Endothelial cell of umbilical vein (primary cell): ENCODE results near the gene KIAA1549. TPM values are rescaled to one million over a fixed set of nuclear protein-coding genes. Genes with fewer than 3 reads are reported as not detected.

ENCODE experiments used
- BruUV-seq: library from RNA; stranded (reverse); fragments of 400-500 nt; replicated peaks from 2 replicates; lab custom pipeline; 2021; lab: Mats Ljungman, UMichigan
- CTCF ChIA-PET: fragments of 300-600, 350-600 bp; sonication (Branson Sonifier 250); formaldehyde crosslinking; loops from one replicate; lab custom pipeline; 2021; ENCODE audit warnings: antibody characterized with exemption, inconsistent platforms; lab: Charles Lee
- POLR2A ChIA-PET: fragments of 300-600, 350-600 bp; sonication (Branson Sonifier 250); formaldehyde crosslinking; loops from one replicate; lab custom pipeline; 2021; ENCODE audit warnings: antibody characterized with exemption, inconsistent platforms; lab: Charles Lee
- DNase-seq: peaks from one replicate; pipeline ENCODE4 v3.0.0-alpha.2; 2011; ENCODE audit warnings: low read depth, low spot score
- FAIRE-seq: peaks from 2 replicates; lab custom pipeline; 2011; peaks lifted over from hg19 to GRCh38; lab: Jason Lieb, UNC
- H2AFZ ChIP-seq: 2 replicates; pipeline ENCODE4 v1.6.0; 2012; ENCODE audit warnings: low read depth, low read length, control low read depth, inconsistent platforms
- H3K27ac ChIP-seq: 2 replicates; pipeline ENCODE4 v1.5.1; 2011; ENCODE audit warnings: low read depth, mild to moderate bottlenecking, control low read depth, low read length, moderate library complexity; ENCODE audit not compliant: insufficient read depth
- H3K27me3 ChIP-seq, 2 experiments: 2 replicates each; pipeline versions ENCODE4 v1.6.0 to v1.6.1; 2011; ENCODE audit warnings: low read length in 2 of 2, mixed read lengths in 1 of 2; ENCODE audit not compliant: control insufficient read depth in 2 of 2, insufficient read depth in 2 of 2
- H3K36me3 ChIP-seq, 2 experiments: 2 replicates in 1 of 2; 3 replicates in 1 of 2; pipeline ENCODE4 v1.5.1; 2011; ENCODE audit warnings: low read length in 2 of 2, mild to moderate bottlenecking in 1 of 2, moderate library complexity in 1 of 2; ENCODE audit not compliant: control insufficient read depth in 2 of 2, insufficient read depth in 2 of 2; ENCODE audit errors: extremely low read depth in 1 of 2
- H3K4me1 ChIP-seq: 3 replicates; pipeline ENCODE4 v1.5.1; 2011; ENCODE audit warnings: mild to moderate bottlenecking, low read length; ENCODE audit not compliant: control insufficient read depth, insufficient read depth; ENCODE audit errors: extremely low read depth
- H3K4me2 ChIP-seq: 2 replicates; pipeline ENCODE4 v1.6.1; 2011; ENCODE audit warnings: low read length, control low read depth, mixed read lengths; ENCODE audit not compliant: insufficient read depth
- H3K4me3 ChIP-seq, 3 experiments: fragments of 200-600 bp in 1 of 3; sonication (generic), shearing (Covaris generic) in 1 of 3; replicated peaks in 1 of 3; 2 replicates each; pipeline ENCODE4 v1.5.1; 2011 to 2016; ENCODE audit warnings: control low read depth in 3 of 3, low read length in 3 of 3, mild to moderate bottlenecking in 2 of 3, inconsistent platforms in 1 of 3, low read depth in 1 of 3, moderate library complexity in 1 of 3; ENCODE audit not compliant: insufficient read depth in 1 of 3
- H3K79me2 ChIP-seq: 2 replicates; pipeline ENCODE4 v1.6.0; 2012; ENCODE audit warnings: low read length, inconsistent platforms; ENCODE audit not compliant: control insufficient read depth, insufficient read depth
- H3K9ac ChIP-seq: replicated peaks from 2 replicates; pipeline ENCODE3; 2011; ENCODE audit warnings: low read length, control low read depth; ENCODE audit not compliant: insufficient read depth; ENCODE audit errors: extremely low read depth
- H3K9me1 ChIP-seq: replicated peaks from 3 replicates; pipeline ENCODE4 v1.6.0; 2011; ENCODE audit warnings: mild to moderate bottlenecking, low read length; ENCODE audit not compliant: control insufficient read depth, insufficient read depth; ENCODE audit errors: extremely low read depth
- H3K9me3 ChIP-seq: replicated peaks from 2 replicates; pipeline ENCODE4 v1.5.1; 2012; ENCODE audit warnings: low read length, inconsistent platforms; ENCODE audit not compliant: control insufficient read depth, insufficient read depth
- H4K20me1 ChIP-seq: replicated peaks from 2 replicates; pipeline ENCODE3; 2011; ENCODE audit warnings: mild to moderate bottlenecking, low read length; ENCODE audit not compliant: control insufficient read depth, insufficient read depth; ENCODE audit errors: extremely low read depth
- EZH2 ChIP-seq: IDR thresholded peaks from 2 replicates; pipeline ENCODE4 v1.6.1; 2012; ENCODE audit warnings: borderline replicate concordance, low read depth, mild to moderate bottlenecking, moderate library complexity, low read length, inconsistent platforms; ENCODE audit not compliant: severe bottlenecking
- FOS ChIP-seq: IDR thresholded peaks from 2 replicates; pipeline ENCODE4 v1.6.1; 2011; ENCODE audit warnings: mild to moderate bottlenecking, low read length, moderate library complexity, borderline replicate concordance; ENCODE audit not compliant: insufficient read depth
- GATA2 ChIP-seq: IDR thresholded peaks from 2 replicates; pipeline ENCODE4 v1.7.0; 2011; ENCODE audit warnings: low read depth, mild to moderate bottlenecking, moderate library complexity, mixed read lengths, low read length; ENCODE audit not compliant: insufficient read length, insufficient read depth
- JUN ChIP-seq: IDR thresholded peaks from 2 replicates; pipeline ENCODE4 v1.6.1; 2011; ENCODE audit warnings: borderline replicate concordance, low read depth; ENCODE audit not compliant: insufficient read length, insufficient read depth
- MYC ChIP-seq: IDR thresholded peaks from one replicate; pipeline ENCODE4 v1.6.1; 2011; ENCODE audit warnings: mild to moderate bottlenecking, low read depth, low read length
- POLR2A ChIP-seq: IDR thresholded peaks from 2 replicates; pipeline ENCODE4 v1.6.1; 2012; ENCODE audit warnings: low read depth, mild to moderate bottlenecking, control low read depth, low read length
- POLR2AphosphoS5 ChIP-seq: IDR thresholded peaks from 2 replicates; pipeline ENCODE4 v1.6.1; 2012; ENCODE audit warnings: low read depth, mild to moderate bottlenecking, control low read depth, low read length, moderate library complexity; ENCODE audit not compliant: insufficient read depth
- dilution Hi-C: fragments of 300-500 bp; cut with MboI; formaldehyde crosslinking; loops from one replicate; pipeline ENCODE4 v1.15.0; 2019; ENCODE audit warnings: low sequenced_read_pairs; ENCODE audit not compliant: extremely low pct_ligation_motif_present
- intact Hi-C: fragments of 100-400 bp; cut with micrococcal nuclease; formaldehyde crosslinking; loops from one replicate; pipeline ENCODE4 v1.10.0; 2022
- polyA plus RNA-seq, 4 experiments: library from polyadenylated mRNA; depleted of rRNA in 3 of 4; stranded (reverse) in 3 of 4; unstranded in 1 of 4; fragments of >200 nt; gene quantifications; 2 replicates each; pipeline versions ENCODE4 v1.2.1 to v1.2.3, GENCODE V29; 2011 to 2012; ENCODE audit warnings: missing spikeins in 1 of 4
- total RNA-seq: library from RNA; stranded (reverse); gene quantifications from 2 replicates; pipeline ENCODE4 v1.2.3, GENCODE V29; 2021
- TF ChIP-seq, protein P1 (sequence below), 2 donors: IDR thresholded peaks; 1 replicate in 1 of 2; 2 replicates in 1 of 2; pipeline ENCODE4 v1.5.1; 2011; ENCODE audit warnings: low read length in 2 of 2, mild to moderate bottlenecking in 2 of 2, moderate library complexity in 2 of 2, control low read depth in 1 of 2, inconsistent platforms in 1 of 2, low read depth in 1 of 2; ENCODE audit not compliant: insufficient read depth in 1 of 2; ENCODE audit errors: extremely low read depth in 1 of 2
- TF ChIP-seq, protein P2 (sequence below): IDR thresholded peaks from 2 replicates; pipeline ENCODE4 v1.6.1; 2011; ENCODE audit not compliant: insufficient read depth, insufficient read length

KIAA1549 gene
- total and polyA plus RNA-seq, 2 donors (not counting 3 experiments of a cell fraction or from before 2014, with no cell fraction given), result 4.6 to 10.9 TPM

- intact Hi-C loops, result no loop called here
- POLR2A ChIA-PET, result no interaction called here
- H3K4me2 ChIP-seq, result no peak overlapping the region
- no peaks in the 10 kb centered on the region for H3K79me2 ChIP-seq
- no peaks in the 10 kb centered on the region for H3K9me1 ChIP-seq
- H3K4me1 ChIP-seq, result no peaks in the 10 kb centered on the region
- no peak for TF ChIP-seq FOS
- no peak for TF ChIP-seq POLR2A
- TF ChIP-seq POLR2AphosphoS5, result no peak
- TF ChIP-seq, protein P1, sequence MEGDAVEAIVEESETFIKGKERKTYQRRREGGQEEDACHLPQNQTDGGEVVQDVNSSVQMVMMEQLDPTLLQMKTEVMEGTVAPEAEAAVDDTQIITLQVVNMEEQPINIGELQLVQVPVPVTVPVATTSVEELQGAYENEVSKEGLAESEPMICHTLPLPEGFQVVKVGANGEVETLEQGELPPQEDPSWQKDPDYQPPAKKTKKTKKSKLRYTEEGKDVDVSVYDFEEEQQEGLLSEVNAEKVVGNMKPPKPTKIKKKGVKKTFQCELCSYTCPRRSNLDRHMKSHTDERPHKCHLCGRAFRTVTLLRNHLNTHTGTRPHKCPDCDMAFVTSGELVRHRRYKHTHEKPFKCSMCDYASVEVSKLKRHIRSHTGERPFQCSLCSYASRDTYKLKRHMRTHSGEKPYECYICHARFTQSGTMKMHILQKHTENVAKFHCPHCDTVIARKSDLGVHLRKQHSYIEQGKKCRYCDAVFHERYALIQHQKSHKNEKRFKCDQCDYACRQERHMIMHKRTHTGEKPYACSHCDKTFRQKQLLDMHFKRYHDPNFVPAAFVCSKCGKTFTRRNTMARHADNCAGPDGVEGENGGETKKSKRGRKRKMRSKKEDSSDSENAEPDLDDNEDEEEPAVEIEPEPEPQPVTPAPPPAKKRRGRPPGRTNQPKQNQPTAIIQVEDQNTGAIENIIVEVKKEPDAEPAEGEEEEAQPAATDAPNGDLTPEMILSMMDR (IDR thresholded peaks at IDR 0.05; ENCODE audit: extremely low read depth in 1 of 2, insufficient read depth in 1 of 2, low read depth in 1 of 2, low read length in 2 of 2), result no peak
- TF ChIP-seq GATA2, result no peak
- TF ChIP-seq JUN, result no peak
- TF ChIP-seq, protein P2, sequence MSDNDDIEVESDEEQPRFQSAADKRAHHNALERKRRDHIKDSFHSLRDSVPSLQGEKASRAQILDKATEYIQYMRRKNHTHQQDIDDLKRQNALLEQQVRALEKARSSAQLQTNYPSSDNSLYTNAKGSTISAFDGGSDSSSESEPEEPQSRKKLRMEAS, result no peak
- TF ChIP-seq EZH2, result no peak
- no peak for TF ChIP-seq MYC
- no peak for DNase-seq
- no TSS peak for BruUV-seq
- H4K20me1 ChIP-seq, result no peaks in the 10 kb centered on the region
- peaks cover 0 to 4% of the 10 kb centered on the region in 2 experiments for H3K36me3 ChIP-seq
- no peaks in the 10 kb centered on the region for H3K9me3 ChIP-seq
- no peaks in the 10 kb centered on the region for H3K27me3 ChIP-seq
- dilution Hi-C loops, result no loop called here
- H2AFZ ChIP-seq, result no peak overlapping the region
- CTCF ChIA-PET, result interaction anchor here (7.0 kb wide), 1 partner anchor 8 kb away, joined by 44 read pairs; no protein-coding TSS in a partner anchor
- no peak overlapping the region for H3K4me3 ChIP-seq
- no peak for FAIRE-seq
- H3K27ac ChIP-seq, result no peak overlapping the region
- H3K9ac ChIP-seq, result no peak overlapping the region
Measured at GRCh38 chr7:138878051-138878450, 103.1 kb downstream of the KIAA1549 start.
